ENCODE measurements around the gene SNTG2.

SNTG2 gene

DNA sequence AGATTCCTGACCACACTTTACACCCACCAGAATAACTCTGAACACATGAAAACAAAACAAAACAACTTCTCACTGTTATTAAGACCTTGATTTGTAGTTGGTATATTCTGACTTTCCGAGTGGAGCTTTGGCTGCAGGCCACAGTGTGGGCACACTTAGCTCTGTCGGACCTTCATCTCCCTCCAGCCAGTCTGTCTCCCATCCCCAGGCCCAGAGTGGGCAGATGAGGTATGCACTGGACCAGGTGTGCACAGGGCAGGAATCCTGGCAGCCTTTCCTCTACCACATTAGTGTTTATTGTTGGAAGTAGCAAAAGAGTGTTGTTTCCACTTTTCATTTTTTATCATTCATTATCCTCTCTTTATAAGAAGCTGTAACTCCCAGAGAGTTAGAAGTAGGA lies 243.2 kb downstream of the SNTG2 start:
- no peaks in the 10 kb centered on the region for H3K79me2 ChIP-seq (ENCODE audit: control insufficient read depth, low read length)
- no peak overlapping the region for H3K4me2 ChIP-seq (ENCODE audit: low read length)
- no peaks in the 10 kb centered on the region for H3K27me3 ChIP-seq (ENCODE audit: control insufficient read depth, low read length)
- no peaks in the 10 kb centered on the region for H3K4me1 ChIP-seq (ENCODE audit: control insufficient read depth, low read length)
- H3K4me3 ChIP-seq (ENCODE audit: low read length), result no peak overlapping the region
- no peaks in the 10 kb centered on the region for H3K36me3 ChIP-seq (ENCODE audit: control insufficient read depth, low read length)
- H3K27ac ChIP-seq (ENCODE audit: low read depth, low read length), result no peak overlapping the region
- no peaks in the 10 kb centered on the region for H3K9me2 ChIP-seq (replicated peaks; ENCODE audit: control insufficient read depth, low read length)
- H3K9me3 ChIP-seq (ENCODE audit: control insufficient read depth, insufficient read depth, low read length), result peaks cover 4% of the 10 kb centered on the region; the same call in 1 of the 2 replicates
- TF ChIP-seq, protein P1, sequence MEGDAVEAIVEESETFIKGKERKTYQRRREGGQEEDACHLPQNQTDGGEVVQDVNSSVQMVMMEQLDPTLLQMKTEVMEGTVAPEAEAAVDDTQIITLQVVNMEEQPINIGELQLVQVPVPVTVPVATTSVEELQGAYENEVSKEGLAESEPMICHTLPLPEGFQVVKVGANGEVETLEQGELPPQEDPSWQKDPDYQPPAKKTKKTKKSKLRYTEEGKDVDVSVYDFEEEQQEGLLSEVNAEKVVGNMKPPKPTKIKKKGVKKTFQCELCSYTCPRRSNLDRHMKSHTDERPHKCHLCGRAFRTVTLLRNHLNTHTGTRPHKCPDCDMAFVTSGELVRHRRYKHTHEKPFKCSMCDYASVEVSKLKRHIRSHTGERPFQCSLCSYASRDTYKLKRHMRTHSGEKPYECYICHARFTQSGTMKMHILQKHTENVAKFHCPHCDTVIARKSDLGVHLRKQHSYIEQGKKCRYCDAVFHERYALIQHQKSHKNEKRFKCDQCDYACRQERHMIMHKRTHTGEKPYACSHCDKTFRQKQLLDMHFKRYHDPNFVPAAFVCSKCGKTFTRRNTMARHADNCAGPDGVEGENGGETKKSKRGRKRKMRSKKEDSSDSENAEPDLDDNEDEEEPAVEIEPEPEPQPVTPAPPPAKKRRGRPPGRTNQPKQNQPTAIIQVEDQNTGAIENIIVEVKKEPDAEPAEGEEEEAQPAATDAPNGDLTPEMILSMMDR (IDR thresholded peaks at IDR 0.05; ENCODE audit: low read depth, low read length, poor library complexity, severe bottlenecking), result no peak
- no peak for TF ChIP-seq EZH2phosphoT487 (IDR thresholded peaks at IDR 0.05; ENCODE audit: borderline replicate concordance, low read length)
- H3F3A ChIP-seq (ENCODE audit: control insufficient read depth, insufficient read depth), result no peaks in the 10 kb centered on the region
- no peaks in the 10 kb centered on the region for H4K20me1 ChIP-seq (ENCODE audit: control insufficient read depth, insufficient read depth, low read depth, low read length)

DNA sequence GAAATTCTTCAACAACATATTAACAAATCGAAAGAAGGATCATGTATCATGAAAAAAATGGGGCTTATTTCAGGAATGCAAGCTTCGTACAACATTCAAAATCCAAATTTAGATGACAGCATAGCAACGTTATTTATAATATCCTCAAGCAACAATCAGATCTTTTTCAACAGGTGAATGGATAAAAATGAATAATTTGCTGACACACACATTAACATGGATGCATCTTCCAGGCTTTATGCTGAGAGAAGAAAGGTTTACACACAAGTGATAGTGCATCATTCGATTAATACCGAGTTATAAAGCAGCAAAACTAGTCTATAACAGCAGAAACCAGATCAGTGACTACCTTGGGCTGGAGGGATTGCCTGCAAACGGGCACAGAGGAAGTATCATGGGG lies 253.1 kb downstream of the SNTG2 start:
- Histone ChIP-seq H3K27ac (ENCODE audit: low read depth, low read length) (no peak overlapping the region), H3K9me2 (replicated peaks; ENCODE audit: control insufficient read depth, low read length) (no peaks in the 10 kb centered on the region), H4K20me1 (ENCODE audit: control insufficient read depth, insufficient read depth, low read depth, low read length) (no peaks in the 10 kb centered on the region), H3K4me2 (ENCODE audit: low read length) (no peak overlapping the region), H3K79me2 (ENCODE audit: control insufficient read depth, low read length) (no peaks in the 10 kb centered on the region), H3F3A (ENCODE audit: control insufficient read depth, insufficient read depth) (no peaks in the 10 kb centered on the region), H3K27me3 (ENCODE audit: control insufficient read depth, low read length) (no peaks in the 10 kb centered on the region), H3K4me3 (ENCODE audit: low read length) (no peak overlapping the region), H3K9me3 (ENCODE audit: control insufficient read depth, insufficient read depth, low read length) (no peaks in the 10 kb centered on the region), H3K4me1 (ENCODE audit: control insufficient read depth, low read length) (no peaks in the 10 kb centered on the region), H3K36me3 (ENCODE audit: control insufficient read depth, low read length) (no peaks in the 10 kb centered on the region)
- TF ChIP-seq, protein P1 (IDR thresholded peaks at IDR 0.05; ENCODE audit: low read depth, low read length, poor library complexity, severe bottlenecking), result no peak
- TF ChIP-seq EZH2phosphoT487 (IDR thresholded peaks at IDR 0.05; ENCODE audit: borderline replicate concordance, low read length), result no peak

DNA sequence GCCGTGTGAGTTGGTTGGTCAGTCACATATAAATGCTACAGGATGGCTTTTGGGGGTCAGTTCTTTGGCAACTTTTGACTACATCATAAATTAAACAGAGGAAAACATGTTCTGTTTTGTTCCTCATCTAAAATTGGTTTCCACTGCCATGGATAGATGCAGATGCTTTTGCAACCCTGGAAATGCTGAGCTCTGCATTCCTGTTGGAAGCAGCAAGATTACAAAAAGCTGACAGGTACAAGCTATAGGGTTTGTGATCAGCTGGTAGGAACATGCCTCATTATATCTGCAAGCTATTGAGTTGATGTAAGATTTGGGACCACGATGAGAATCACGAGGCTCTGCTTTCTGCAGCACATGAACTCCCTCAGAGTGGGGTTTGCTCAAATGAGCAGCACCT lies 255.2 kb downstream of the SNTG2 start:
- H3K36me3 ChIP-seq (ENCODE audit: control insufficient read depth, low read length), result no peaks in the 10 kb centered on the region
- no peak overlapping the region for H3K4me2 ChIP-seq (ENCODE audit: low read length)
- H3K27ac ChIP-seq (ENCODE audit: low read depth, low read length), result no peak overlapping the region
- H3K4me3 ChIP-seq (ENCODE audit: low read length), result no peak overlapping the region
- H3F3A ChIP-seq (ENCODE audit: control insufficient read depth, insufficient read depth), result no peaks in the 10 kb centered on the region
- no peaks in the 10 kb centered on the region for H4K20me1 ChIP-seq (ENCODE audit: control insufficient read depth, insufficient read depth, low read depth, low read length)
- no peaks in the 10 kb centered on the region for H3K9me2 ChIP-seq (replicated peaks; ENCODE audit: control insufficient read depth, low read length)
- no peaks in the 10 kb centered on the region for H3K4me1 ChIP-seq (ENCODE audit: control insufficient read depth, low read length)
- H3K27me3 ChIP-seq (ENCODE audit: control insufficient read depth, low read length), result no peaks in the 10 kb centered on the region
- no peaks in the 10 kb centered on the region for H3K79me2 ChIP-seq (ENCODE audit: control insufficient read depth, low read length)
- H3K9me3 ChIP-seq (ENCODE audit: control insufficient read depth, insufficient read depth, low read length), result no peaks in the 10 kb centered on the region
- no peak for TF ChIP-seq EZH2phosphoT487 (IDR thresholded peaks at IDR 0.05; ENCODE audit: borderline replicate concordance, low read length)
- TF ChIP-seq, protein P1 (IDR thresholded peaks at IDR 0.05; ENCODE audit: low read depth, low read length, poor library complexity, severe bottlenecking), result no peak

All from DOHH2 (cell line).